Measurements from ENCODE around the gene SHOC1.
"Not testable (repeated sequence)": the region's sequence is repeated elsewhere in the genome, so short reads cannot be mapped to it uniquely, and the experiment has no call there.

Gene SHOC1

DNA sequence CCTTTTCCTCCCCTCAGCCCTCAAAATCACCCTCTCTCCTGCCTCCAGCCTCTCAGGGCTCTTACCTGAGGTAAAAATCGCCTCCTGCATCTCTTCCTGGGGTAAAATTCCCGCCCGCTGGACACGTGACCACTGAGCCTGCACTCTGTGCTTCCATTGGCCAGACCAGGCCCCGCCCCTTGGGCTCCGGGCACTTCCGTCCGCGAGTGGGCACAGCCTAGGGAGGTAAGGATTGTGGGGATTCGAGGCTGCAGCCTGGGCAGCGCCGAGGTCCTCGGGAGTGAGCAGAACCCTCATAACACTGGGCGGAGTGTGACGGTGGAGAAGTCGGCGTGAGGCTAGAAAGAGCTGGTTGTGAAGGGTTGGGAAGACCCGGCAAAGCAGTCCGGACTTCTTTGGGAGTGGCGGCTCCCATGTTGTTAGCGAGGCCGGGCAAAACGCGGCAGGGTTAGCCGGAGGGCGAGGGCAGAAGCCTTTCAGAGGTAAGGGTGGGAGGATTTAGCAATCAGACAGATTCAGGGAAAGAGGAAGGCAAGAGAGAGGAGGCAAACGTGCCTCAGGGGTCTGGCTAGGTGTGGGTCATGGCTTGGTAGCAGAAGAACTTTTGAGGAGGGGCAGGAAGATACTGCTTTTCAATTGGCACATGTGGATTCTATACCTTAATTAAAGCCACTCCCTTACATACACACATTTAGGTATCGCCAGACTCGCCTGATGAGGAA, at the start of gene SHOC1:
Gene SHOC1, minus strand, starts transcription at position 103 of the 722 bp plus-strand sequence. CDS start 3,519 bp downstream, outside the sequence.
- DNase-seq: no peak

DNA sequence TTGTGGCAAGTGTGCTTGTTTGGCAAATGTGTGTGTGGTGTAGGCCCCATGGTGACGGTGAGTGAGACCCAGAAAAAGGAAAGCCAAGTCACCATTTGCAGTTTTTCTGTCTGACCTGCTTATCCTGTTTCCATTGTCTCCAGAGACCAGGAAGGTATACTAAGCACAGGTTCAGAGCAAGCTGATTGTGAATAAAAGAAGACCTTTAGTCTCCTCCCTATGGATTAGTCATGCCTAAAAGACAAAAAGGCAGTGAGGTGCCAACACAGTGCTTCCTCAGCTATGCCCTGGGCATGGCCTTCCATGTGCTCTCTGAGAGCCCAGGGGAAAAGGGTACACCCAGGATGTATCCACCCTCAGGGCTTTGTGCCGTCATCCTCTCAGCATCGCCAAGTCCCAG, 49.2 kb upstream of the SHOC1 start:
- DNase-seq: no peak

DNA sequence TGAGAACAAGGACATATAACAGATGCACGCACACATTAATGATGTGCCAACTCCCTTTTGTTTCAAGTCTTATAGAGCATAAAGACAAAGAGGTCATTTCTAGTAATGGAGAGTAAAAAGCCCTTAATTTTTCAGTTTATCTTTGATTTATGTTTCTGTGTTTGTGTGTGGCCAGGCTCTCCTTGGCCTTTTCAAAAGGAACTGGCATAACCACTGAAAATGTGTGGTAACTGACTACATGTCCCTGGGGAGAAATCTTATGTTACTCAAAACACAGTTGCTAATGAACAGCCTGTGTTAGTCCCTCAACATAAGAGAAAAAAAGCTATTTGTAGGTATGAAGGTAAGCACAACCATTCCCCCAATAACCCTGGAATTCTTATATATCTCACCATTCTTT, 47.6 kb upstream of the SHOC1 start:
- DNase-seq: no peak

DNA sequence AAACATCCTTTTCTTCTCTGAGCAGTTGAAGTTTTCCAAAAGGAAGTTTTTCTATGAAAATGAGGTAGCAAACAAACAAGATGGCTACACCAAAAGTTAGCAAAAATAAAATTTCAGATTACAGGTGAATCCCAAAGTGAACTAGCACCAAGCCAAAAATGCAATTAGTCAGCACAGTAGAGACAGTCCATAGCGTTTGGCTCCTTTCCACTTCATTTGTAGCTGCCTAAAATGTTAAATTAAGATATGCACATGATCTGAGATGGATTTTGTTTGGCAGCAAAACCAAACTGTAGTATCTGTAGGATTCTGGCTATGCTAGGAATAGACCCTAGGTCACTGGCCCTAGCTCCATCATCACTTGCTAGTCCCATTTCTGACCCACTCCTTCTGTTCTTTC, 45.7 kb upstream of the SHOC1 start:
- DNase-seq: no peak

DNA sequence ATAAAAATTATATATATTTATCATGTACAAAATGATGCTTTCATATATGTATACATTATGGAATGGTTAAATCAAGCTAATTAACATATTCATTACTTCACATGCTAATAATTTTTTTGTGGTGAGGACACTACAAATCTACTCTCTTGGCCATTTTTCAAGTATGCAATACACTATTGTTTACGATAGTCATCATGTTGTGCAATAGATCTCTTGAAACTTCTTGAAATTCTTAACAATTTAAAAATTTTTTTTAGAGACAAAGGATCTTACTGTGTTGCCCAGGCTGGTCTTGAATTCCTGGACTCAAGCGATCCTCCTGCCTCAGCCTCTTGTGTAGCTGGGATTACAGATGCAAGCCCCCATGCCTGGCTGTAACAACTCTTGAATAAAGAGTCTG, 45.2 kb upstream of the SHOC1 start:
- DNase-seq: peak in 1 of 2 experiments; percentile 28

DNA sequence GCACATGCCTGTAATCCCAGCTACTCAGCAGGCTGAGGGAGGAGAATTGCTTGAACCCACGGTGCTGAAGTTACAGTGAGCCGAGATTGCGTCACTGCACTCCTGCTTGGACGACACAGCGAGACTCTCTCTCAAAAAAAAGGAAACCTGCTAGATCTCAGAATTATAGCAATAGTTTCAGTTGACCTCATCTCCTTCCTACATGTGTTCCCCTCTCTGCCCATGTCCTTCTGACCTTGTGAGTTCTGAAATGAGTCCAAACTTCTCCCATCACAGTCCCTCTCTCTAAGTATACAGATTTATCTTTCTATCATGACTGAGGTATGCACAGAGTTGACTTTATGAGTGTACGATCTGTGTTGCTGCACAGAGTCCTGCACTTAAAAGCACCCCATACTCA, 44.6 kb upstream of the SHOC1 start:
- peak in 1 of 2 experiments; percentile 10 for DNase-seq

DNA sequence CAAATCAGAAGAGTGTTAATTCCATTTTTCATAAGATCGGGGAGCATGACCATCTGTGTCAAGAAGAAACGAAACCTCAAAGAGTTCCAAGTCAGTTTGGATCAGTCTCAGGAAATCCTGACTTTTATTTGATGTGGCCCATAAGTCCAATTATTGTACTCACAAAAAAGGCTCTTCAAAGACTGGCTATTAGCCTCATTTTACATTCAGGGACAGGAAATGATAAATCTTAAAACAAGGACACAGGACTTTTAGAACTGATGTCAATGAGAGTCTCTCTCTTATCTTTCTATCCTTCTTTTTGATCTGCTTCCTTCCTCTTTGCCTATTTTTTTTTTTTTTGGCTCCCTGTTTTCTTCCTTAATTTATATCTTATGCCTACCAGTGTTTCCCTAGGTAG, 43.7 kb upstream of the SHOC1 start:
- DNase-seq: no peak

DNA sequence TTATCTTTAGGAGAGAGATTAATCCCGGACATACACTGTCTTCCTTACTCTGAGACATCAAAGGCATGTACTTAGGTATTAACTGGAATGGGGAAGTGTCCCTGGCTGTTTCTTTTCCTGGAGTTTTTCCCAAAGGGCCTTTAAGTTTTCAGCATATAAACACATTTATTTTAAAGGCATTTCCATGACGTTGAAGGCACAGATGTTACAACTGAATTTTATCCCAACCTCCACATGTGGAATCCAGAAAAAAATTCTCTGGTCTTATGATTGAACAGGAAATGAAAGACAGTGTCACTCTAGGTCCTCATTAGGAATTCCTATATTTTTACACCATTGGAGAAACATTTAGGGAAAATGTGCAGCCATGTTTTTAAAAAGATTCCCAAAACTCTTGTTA, 41.6 kb upstream of the SHOC1 start:
- DNase-seq: no peak

DNA sequence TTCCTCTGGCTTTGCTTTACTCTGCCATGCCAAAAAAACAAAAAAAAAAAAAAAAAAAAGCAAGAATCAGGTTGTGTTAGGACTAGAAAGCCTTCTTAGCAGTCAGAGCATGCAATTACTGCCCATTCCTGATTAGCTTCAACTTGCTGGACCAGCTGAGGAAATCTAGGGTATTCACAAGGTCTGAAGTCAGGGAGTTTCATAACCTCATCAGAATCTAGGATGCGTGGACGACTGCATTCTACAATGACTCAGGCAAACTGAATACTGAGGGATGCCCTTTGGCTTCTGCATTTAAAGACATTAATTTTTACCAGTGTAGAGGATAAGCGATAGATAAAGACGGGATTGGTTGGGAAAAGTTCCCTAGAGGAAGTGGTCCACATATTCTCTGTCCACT, 39.2 kb upstream of the SHOC1 start:
- no peak for DNase-seq

DNA sequence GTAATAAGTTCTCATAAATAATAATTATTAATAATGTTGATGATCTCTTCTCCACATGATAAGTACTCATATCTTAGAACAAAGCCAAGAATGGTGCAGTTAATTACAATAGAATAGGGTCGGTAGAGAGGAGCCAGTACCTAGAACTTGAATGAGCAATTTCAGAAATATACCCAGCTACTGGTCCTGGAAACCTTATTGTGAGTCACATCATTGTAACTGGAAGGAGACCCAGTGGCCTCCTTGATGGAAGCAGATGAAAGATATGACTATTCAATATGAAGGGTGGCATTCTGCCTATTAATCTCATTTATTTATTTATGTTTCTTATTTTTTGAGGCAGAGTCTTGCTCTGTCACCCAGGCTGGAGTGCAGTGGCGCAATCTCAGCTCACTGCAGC, 37.7 kb upstream of the SHOC1 start:
- no peak for DNase-seq

DNA sequence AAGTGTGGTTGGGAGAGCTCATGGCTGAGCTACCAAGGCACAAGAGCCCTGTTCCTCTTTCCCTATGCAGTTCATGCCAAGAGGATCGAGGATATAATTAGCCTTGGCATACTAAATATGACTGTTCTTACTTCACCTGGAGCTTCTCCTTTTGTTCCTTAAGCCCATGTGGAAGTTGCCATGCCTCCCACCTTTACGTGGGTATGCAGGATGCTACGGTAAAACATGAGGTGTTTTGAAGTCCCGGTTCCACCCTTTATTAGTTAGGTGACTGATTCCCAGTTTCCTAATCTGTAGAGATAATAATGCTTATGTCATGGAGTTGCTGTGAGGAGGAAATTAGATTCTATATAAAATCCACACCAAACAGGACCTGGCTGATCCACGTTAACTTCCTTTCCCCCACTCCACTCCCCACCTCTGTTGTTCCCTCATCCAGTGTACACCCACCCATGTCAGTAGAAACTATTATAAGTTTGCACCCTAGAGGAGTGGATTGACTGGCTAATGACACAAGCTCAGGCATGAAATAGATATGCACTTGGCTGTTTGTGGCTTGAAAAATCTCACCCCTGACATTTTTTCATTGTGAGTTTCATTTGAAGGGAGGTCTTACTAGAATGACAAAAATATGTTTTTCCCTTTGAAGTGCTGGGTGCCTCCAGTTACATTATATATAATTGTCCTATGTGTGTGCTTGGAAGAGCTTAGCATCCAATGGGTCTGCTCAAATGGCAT, 36.8 kb upstream of the SHOC1 start:
- no peak for DNase-seq

DNA sequence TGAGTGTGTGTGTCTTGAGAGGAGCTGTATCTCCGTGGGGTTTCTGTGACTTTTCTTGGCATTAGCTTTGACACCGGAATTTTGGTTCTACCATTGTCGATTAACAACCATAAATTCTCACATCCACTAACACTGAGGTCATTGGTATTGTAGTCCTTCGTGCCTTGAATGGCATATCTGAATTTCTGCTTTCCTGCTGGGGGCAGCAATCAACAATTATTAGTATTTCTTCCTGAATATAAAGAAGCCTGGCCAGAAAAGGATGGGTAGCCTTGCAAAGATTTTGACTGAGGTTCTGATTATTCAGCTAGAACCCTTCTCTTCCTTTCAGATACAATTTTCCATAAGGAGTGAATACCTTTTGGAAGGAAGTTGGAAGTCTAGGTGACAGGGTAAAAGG, 33.5 kb upstream of the SHOC1 start:
- peak; percentile 12 to 23 for DNase-seq

DNA sequence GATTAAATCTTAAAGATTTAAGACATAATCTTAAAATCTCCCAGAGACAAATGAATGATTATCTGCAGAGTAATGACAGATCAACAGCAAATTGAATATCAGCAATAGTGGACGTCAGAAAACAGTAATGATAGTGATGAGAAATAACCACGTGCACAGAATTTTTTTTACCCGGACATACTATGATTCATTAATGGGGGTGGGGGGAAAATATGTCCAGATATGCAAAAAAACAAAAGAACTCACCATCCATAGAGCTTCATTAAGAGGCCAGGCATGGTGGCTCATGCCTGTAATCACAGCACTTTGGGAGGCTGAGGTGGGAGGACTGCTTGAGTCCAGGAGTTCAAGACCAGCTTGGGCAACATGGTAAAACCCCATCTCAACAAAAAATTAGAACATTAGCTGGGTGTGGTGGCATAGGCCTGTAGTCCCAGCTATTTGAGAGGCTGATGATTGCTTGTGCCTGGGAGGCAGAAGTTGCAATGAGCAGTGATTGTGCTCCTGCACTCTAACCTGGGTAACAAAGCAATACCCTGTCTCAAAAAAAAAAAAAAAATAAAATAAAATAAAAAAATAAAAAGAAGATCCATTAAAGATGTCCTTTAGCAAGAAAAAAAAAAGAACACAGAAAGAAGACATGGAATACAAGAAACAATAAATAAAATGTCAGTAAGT, 30.9 kb upstream of the SHOC1 start:
- DNase-seq: no peak

DNA sequence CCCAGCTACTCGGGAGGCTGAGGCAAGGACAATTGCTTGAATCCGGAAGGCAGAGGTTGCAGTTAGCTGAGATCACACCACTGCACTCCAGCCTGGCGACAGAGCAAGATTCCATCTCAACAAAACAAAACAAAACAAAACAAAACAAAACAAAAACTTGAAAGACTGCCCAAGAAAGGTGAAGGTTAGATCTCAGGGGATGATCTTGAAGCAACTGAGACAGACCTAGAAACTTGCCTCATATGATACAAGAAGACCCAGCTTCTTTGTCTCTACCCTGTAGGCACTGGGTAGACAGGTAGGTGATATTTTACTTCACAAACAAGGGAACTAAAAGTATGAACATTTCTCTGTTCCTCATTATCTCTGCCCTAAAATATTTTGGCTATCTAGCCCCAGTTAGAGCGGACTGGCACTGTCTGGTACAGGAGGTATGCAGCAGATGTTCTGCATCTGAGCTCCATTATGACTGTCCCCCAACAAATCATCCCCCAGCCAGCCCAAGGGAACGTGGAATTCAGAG, 26.3 kb upstream of the SHOC1 start:
- no peak for DNase-seq

DNA sequence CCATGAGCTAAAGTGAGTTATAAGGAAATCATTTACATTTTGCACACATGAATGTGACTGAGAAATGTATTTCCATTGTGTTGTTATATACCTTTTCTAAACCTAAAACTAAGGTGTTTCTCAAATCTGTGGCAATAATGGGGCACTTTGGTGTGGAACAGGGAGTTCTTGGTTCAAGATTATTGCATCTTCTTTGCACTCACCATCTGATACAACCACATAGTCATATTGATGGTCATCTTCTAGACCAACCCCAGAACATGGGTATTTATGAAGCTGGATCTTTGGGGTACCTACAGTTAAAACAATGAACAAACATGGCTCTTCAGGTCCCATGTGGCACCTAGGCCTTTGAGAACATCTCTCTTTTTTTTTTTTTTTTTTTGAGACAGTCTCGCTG, 24.6 kb upstream of the SHOC1 start:
- no peak for DNase-seq

DNA sequence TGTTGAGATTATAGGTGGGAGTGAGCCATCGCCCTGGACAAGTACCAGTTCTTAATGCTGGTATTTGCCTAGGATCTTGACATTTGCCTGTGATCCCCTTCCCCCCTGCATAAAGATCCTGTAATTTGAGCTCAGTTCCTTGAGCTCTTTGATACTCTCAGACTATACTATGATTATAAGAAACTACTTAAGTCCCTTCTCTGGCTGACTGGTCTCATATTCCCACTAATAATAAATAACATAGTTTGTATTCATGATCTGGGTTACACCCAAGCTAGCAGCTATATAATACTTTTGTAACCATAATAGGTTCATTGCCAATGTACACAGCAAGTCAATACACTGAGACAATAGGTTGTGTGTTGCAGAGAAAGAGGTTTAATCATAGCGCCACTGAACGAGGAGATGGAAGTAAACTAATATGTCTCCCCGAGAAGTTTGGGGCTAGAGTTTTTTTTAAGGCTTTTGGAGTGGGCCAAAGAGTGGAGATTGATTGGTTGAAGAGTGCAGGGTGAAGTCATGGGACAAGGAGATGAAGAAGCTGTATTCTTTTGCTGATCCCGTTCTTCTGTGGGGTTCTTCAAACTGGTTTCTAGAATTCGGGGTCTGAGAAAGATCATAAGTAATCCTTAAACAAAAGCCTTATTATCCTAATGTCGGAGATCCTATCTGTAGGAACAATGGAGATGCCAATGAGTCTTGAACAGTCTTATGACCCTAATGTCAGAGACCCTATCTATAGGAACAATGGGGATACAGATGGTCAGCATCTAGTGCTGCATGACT, 20.7 kb upstream of the SHOC1 start:
- DNase-seq: no peak

DNA sequence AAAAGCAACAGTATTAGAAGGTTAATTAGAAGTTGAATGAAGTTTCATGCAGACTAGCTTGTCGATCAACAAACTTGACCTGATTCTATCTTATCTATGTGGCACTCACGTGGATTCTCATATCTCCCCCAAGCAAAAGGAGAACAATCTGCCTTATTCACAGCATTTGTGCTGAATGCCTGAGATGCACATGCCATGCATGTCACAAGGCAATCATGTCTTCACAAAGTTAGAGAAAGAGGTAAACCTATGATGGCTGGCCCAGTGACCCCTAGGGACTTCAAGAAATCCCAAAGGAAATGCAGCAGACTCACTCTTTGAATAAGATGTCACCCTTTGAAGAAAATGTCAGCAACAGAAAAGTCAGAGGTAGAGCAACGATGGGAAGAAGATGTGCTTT, 17.6 kb upstream of the SHOC1 start:
- no peak for DNase-seq

DNA sequence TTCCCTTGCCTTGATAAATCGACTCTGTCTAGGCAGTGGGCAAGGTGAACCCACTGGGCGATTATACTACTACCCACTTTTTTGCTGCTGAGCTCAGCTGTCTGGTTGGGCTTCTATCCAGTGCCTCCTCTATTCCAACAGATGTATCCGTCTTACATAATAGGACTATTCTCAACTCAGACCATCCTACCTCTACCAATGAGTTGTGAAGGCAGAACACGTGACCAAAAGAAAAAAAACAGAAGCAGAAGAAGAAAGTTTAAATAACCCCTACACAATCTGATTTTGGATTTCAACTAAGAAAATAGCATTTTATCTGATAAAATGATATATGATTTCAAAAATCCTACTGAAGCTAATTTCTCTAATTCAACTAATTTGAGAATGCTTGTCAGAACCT, 16.2 kb upstream of the SHOC1 start:
- no peak for DNase-seq

DNA sequence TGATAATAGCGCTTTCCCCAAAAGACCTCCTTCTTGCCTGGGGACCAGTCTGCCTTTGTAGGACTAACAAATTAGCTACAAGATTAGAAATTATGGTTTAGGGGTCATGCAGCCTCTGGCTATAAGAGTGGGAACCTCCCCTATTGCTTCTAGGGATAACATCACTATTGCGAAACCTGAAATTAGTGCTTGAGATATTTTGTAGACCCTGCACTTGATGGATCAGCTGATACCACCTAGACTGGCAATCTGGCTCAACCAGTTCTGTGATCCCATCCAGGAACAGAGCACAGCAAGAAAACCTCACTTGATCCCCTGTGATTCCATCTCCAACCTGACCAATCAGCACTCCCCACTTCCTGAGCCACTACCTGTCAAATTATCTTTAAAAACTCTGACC, 15.7 kb upstream of the SHOC1 start:
- DNase-seq: not testable (repeated sequence)

DNA sequence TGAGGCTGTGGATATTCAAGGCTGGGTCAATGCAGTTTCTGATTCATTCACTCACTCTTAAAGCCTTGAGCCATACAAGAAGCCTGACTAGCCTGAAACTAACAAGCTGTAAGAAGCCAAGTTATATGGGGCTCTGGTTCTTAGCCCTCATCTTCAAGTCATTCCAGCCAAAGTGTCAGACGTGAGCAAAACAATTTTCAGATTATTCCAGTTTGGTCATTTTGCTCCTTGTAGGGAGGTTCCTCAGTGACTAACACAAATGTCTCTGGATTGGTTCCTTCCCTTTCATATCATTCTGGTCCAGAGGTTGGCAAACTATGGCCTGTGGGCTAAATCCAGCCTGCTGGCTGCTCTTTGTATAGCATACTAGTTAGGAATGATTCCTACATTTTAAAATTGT, 12.5 kb upstream of the SHOC1 start:
- no peak for DNase-seq

DNA sequence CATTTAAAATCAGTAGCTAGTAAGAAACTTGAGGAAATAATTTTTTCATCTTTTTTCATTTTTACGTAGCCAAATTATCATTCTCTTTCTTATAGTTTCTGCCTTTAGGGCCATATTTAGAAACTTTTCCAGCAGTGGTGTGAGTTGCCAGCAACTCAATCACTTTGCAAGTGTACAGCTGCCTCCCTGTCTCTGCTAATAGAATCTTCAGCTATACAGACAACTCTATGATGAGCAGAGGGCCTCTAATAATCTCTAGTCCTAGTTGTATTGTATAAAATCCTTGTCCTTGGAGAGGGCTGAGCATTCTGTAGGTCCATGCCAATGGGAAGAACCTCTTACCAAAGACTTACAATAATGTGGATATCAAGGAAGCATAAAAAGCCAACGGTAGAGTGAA, 11.5 kb upstream of the SHOC1 start:
- no peak for DNase-seq

DNA sequence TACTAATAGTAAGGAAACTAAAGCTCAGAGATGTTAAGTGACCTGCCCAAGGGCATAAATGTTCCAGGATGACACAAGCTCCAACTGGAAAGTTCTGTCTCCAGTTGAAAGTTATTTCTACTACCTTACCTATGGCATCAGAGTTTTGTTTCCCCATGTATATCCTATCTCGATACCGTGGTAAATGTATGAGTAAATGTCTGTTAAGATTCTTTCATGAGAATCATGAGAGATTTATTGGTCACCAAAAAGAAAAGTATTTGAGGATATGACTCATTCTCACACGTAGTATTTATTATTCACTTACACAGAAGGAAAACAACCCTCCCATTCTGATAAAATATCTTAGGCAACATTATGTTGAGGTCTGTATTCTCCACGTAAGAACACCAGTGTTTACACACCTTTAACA, 11.1 kb upstream of the SHOC1 start:
- DNase-seq: no peak

DNA sequence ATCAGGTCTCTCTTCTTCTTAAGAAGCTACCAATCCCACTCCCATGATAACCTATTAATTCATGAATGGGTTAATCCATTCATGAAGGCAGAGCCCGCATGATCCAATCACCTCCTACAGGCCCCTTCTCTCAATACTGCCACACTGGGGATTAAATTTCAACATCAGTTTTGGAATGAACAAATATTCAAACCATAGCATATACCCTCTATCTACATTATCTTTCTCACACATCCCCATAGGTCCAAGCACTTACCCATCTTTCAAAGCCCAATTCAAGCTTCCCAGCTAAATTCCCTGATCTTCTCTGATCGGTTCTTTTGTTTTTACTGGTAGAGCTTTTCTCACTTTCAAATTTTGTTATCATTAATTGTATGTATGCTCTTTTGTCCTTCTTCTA, 10.5 kb upstream of the SHOC1 start:
- no peak for DNase-seq

Data from AML-193 (cell line).